SU-DHL-6 (cell line): ENCODE data around the gene CNTN4.

Experiments used
- H2AFZ ChIP-seq: fragments of 200-600 bp; sonication (generic); 2 replicates; pipeline ENCODE4 v1.6.1; 2014; ENCODE audit warnings: low read depth, mild to moderate bottlenecking, moderate library complexity, mixed read lengths, antibody characterized with exemption, low read length; ENCODE audit not compliant: severe bottlenecking
- H3F3A ChIP-seq: fragments of 200-600 bp; shearing (Covaris generic); 2 replicates; pipeline ENCODE4 v1.6.0; 2016; ENCODE audit warnings: antibody characterized with exemption, mild to moderate bottlenecking; ENCODE audit not compliant: insufficient read depth
- H3K27ac ChIP-seq: fragments of 200-600 bp; sonication (generic); 2 replicates; pipeline ENCODE4 v1.5.1; 2016; ENCODE audit warnings: low read depth, mild to moderate bottlenecking, low read length, moderate library complexity, mixed read lengths
- H3K27me3 ChIP-seq: fragments of 200-600 bp; sonication (generic), shearing (Covaris generic); 2 replicates; pipeline ENCODE4 v1.6.0; 2014; ENCODE audit warnings: mild to moderate bottlenecking, low read length
- H3K36me3 ChIP-seq: fragments of 200-600 bp; sonication (generic); 2 replicates; pipeline ENCODE4 v1.6.1; 2014; ENCODE audit warnings: mild to moderate bottlenecking, low read length, mixed read lengths
- H3K4me2 ChIP-seq: fragments of 300-600, 200-600 bp; shearing (Covaris generic), sonication (generic); 2 replicates; pipeline ENCODE4 v1.6.0; 2014; ENCODE audit warnings: low read length, low read depth, mild to moderate bottlenecking; ENCODE audit not compliant: poor library complexity, severe bottlenecking
- H3K4me3 ChIP-seq: fragments of 200-600 bp; sonication (generic); 2 replicates; pipeline ENCODE4 v1.5.1; 2014; ENCODE audit warnings: antibody characterized with exemption, low read length, mild to moderate bottlenecking, mixed read lengths; ENCODE audit not compliant: insufficient read depth, poor library complexity, severe bottlenecking
- H3K79me2 ChIP-seq: fragments of 200-600 bp; sonication (generic); 2 replicates; pipeline ENCODE4 v1.6.1; 2014; ENCODE audit warnings: mild to moderate bottlenecking, low read length, moderate library complexity; ENCODE audit not compliant: insufficient read depth
- H3K9ac ChIP-seq: fragments of 200-600 bp; sonication (generic); 2 replicates; pipeline ENCODE4 v1.7.0; 2014; ENCODE audit warnings: mild to moderate bottlenecking, low read length
- H3K9me2 ChIP-seq: fragments of 200-600 bp; sonication (generic); replicated peaks from 2 replicates; pipeline ENCODE4 v1.6.1; 2014; ENCODE audit warnings: low read length; ENCODE audit not compliant: insufficient read depth
- H3K9me3 ChIP-seq: fragments of 200-600 bp; sonication (generic); 2 replicates; pipeline ENCODE4 v1.6.1; 2014; ENCODE audit warnings: low read length, mixed read lengths; ENCODE audit not compliant: insufficient read depth
- H4K20me1 ChIP-seq: fragments of 200-600 bp; sonication (generic); 2 replicates; pipeline ENCODE4 v1.6.1; 2014; ENCODE audit warnings: low read depth, mild to moderate bottlenecking, antibody characterized with exemption, low read length, moderate library complexity, mixed read lengths
- EZH2phosphoT487 ChIP-seq: fragments of 200-600 bp; sonication (generic), shearing (Covaris generic); conservative IDR thresholded peaks from 2 replicates; pipeline ENCODE4 v1.6.1; 2018; ENCODE audit warnings: mild to moderate bottlenecking, antibody characterized with exemption, low read length, moderate library complexity, mixed read lengths
- TF ChIP-seq, protein P1 (sequence below): fragments of 200-600 bp; sonication (generic); IDR thresholded peaks from one replicate; pipeline ENCODE4 v1.5.1; 2017; ENCODE audit warnings: antibody characterized with exemption, mild to moderate bottlenecking, low read length, moderate library complexity; ENCODE audit not compliant: insufficient read depth, poor library complexity, severe bottlenecking

CNTN4 gene

DNA sequence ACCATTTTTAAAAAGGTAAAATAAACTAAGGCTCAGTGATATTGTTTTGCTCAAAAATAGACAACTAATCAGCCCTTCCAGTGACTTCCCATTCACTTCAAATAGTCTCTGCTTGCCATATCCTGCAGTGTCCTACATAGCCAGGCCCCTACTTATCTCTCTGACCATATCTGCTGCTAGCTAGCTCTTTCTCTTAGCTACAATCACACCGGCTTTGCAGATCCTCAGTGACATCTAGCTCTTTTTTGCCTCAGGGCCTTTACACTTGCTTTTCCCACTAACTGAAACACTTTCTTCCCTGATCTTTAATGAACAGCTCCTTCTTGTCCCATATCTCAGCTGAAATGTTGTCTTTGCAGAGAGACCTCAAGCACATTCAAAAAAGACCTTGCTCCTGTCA lies 850.2 kb downstream of the CNTN4 start:
- Histone ChIP-seq H3K9me2 (no peaks in the 10 kb centered on the region), H3K4me2 (no peak overlapping the region), H3K9ac (no peak overlapping the region), H3K36me3 (no peaks in the 10 kb centered on the region), H3K79me2 (no peaks in the 10 kb centered on the region), H4K20me1 (no peaks in the 10 kb centered on the region), H3K9me3 (no peaks in the 10 kb centered on the region), H2AFZ (no peak overlapping the region), H3K4me3 (no peak overlapping the region), H3F3A (no peaks in the 10 kb centered on the region), H3K27ac (no peak overlapping the region), H3K27me3 (no peaks in the 10 kb centered on the region)
- TF ChIP-seq, protein P1, sequence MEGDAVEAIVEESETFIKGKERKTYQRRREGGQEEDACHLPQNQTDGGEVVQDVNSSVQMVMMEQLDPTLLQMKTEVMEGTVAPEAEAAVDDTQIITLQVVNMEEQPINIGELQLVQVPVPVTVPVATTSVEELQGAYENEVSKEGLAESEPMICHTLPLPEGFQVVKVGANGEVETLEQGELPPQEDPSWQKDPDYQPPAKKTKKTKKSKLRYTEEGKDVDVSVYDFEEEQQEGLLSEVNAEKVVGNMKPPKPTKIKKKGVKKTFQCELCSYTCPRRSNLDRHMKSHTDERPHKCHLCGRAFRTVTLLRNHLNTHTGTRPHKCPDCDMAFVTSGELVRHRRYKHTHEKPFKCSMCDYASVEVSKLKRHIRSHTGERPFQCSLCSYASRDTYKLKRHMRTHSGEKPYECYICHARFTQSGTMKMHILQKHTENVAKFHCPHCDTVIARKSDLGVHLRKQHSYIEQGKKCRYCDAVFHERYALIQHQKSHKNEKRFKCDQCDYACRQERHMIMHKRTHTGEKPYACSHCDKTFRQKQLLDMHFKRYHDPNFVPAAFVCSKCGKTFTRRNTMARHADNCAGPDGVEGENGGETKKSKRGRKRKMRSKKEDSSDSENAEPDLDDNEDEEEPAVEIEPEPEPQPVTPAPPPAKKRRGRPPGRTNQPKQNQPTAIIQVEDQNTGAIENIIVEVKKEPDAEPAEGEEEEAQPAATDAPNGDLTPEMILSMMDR, result no peak
- TF ChIP-seq EZH2phosphoT487, result no peak

DNA sequence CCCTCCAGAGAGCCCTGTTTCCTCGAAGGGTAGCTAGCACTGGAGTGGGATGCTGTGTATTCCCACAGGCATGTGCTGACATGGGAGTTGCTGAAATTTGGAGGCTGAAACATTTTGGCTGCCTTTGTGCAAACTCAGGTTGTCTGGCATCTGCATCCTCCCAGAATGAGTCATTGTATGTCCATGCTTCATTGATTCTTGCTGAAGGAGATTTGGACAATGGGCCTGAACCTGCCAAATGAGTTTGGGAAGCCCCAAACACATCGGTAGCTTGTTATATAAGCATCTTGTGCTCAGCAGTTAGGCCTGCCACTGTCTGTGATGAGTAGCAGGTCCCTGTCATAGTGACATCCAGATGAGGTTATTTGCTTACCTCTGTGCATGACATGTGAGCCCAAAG lies 851.5 kb downstream of the CNTN4 start:
- H3K27me3 ChIP-seq, result no peaks in the 10 kb centered on the region
- H3K27ac ChIP-seq, result no peak overlapping the region
- H3K36me3 ChIP-seq, result no peaks in the 10 kb centered on the region
- H2AFZ ChIP-seq, result no peak overlapping the region
- H4K20me1 ChIP-seq, result no peaks in the 10 kb centered on the region
- H3F3A ChIP-seq, result no peaks in the 10 kb centered on the region
- H3K9me2 ChIP-seq, result no peaks in the 10 kb centered on the region
- no peaks in the 10 kb centered on the region for H3K9me3 ChIP-seq
- no peak overlapping the region for H3K4me3 ChIP-seq
- no peak overlapping the region for H3K4me2 ChIP-seq
- no peaks in the 10 kb centered on the region for H3K79me2 ChIP-seq
- TF ChIP-seq EZH2phosphoT487, result no peak
- TF ChIP-seq, protein P1, result no peak
- no peak overlapping the region for H3K9ac ChIP-seq

DNA sequence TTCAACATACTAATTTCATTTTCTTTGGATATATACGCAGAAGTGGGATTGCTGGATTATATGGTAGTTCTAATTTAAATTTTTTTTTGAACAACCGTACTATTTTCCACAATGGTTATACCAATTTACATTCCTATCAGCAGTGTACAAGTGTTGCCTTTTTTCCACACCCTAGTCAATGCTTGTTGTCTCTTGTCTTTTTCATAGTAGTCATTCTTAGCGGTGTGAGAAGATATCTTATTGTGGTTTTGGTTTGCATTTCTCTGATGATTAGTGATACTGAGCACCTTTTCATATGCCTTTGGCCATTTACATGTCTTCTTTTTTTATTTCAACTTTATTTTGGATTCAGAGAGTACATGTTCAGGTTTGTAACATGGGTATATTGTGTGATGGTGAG lies 858.4 kb downstream of the CNTN4 start:
- Histone ChIP-seq H2AFZ (no peak overlapping the region), H3K9me3 (no peaks in the 10 kb centered on the region), H3K9ac (no peak overlapping the region), H3K4me2 (no peak overlapping the region), H3K27ac (no peak overlapping the region), H3K4me3 (no peak overlapping the region), H3K9me2 (no peaks in the 10 kb centered on the region), H3K79me2 (no peaks in the 10 kb centered on the region), H4K20me1 (no peaks in the 10 kb centered on the region), H3K36me3 (no peaks in the 10 kb centered on the region), H3F3A (no peaks in the 10 kb centered on the region), H3K27me3 (no peaks in the 10 kb centered on the region)
- TF ChIP-seq, protein P1, result no peak
- TF ChIP-seq EZH2phosphoT487, result no peak
